Parathyroid adenoma (tissue), 2 donors: ENCODE results near the gene PIGS.

Experiments used
- H2AFZ ChIP-seq: fragments of 300-600 bp; sonication (generic); one replicate; pipeline ENCODE4 v1.7.0; 2017; ENCODE audit warnings: antibody characterized with exemption, mild to moderate bottlenecking
- H3K27ac ChIP-seq: fragments of 300-600 bp; sonication (generic); one replicate; pipeline ENCODE4 v1.7.0; 2017
- H3K27me3 ChIP-seq: fragments of 300-600 bp; sonication (generic); one replicate; pipeline ENCODE4 v1.7.0; 2017; ENCODE audit warnings: low read length; ENCODE audit not compliant: control insufficient read depth, insufficient read depth
- H3K36me3 ChIP-seq: fragments of 300-600 bp; sonication (generic); one replicate; pipeline ENCODE4 v1.7.0; 2017; ENCODE audit warnings: low read length; ENCODE audit not compliant: control insufficient read depth, insufficient read depth
- H3K4me1 ChIP-seq: fragments of 300-600 bp; sonication (generic); one replicate; pipeline ENCODE4 v1.7.0; 2017; ENCODE audit warnings: control low read depth
- H3K4me2 ChIP-seq: fragments of 300-600 bp; sonication (generic); one replicate; pipeline ENCODE4 v1.7.0; 2017; ENCODE audit warnings: low read length
- H3K4me3 ChIP-seq: fragments of 300-600 bp; sonication (generic); one replicate; pipeline ENCODE4 v1.7.0; 2017; ENCODE audit warnings: low read depth, low read length
- H3K79me2 ChIP-seq: fragments of 300-600 bp; sonication (generic); one replicate; pipeline ENCODE4 v1.7.0; 2017; ENCODE audit warnings: control low read depth
- H3K9ac ChIP-seq: fragments of 300-600 bp; sonication (generic); one replicate; pipeline ENCODE4 v1.7.0; 2017; ENCODE audit warnings: mild to moderate bottlenecking
- H3K9me3 ChIP-seq: fragments of 300-600 bp; sonication (generic); one replicate; pipeline ENCODE4 v1.7.0; 2017; ENCODE audit warnings: low read length; ENCODE audit not compliant: control insufficient read depth
- CTCF ChIP-seq: fragments of 300-600 bp; sonication (generic); IDR thresholded peaks from one replicate; pipeline ENCODE4 v1.7.0; 2017; ENCODE audit warnings: antibody characterized with exemption, mild to moderate bottlenecking
- donor health status: primary hyperparathyroidism.

PIGS gene

DNA sequence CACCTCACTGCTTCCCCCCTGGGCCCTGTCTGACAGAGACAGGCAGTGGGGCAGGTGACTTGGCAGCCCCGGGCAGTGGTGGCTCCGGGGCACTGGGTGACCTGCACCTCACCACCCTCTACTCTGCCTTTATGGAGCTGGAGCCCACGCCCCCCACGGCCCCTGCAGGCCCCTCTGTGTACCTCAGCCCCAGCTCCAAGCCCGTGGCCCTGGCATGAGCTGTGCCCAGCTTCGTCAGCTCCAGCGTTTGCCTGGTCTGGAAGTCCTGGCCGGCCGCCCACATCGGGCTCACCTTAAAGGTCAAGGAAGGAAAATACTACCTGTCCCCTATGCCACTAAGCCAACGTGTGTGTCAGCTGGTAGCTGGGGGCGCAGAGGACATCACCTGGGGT is 34.1 kb downstream of the PIGS start:
- no peak for TF ChIP-seq CTCF
- no peak overlapping the region for H3K4me3 ChIP-seq
- H3K36me3 ChIP-seq: no peaks in the 10 kb centered on the region
- no peaks in the 10 kb centered on the region for H3K27me3 ChIP-seq
- no peak overlapping the region for H3K4me2 ChIP-seq
- H3K79me2 ChIP-seq: no peaks in the 10 kb centered on the region
- H3K9me3 ChIP-seq: no peaks in the 10 kb centered on the region
- no peak overlapping the region for H3K9ac ChIP-seq
- H2AFZ ChIP-seq: no peak overlapping the region
- no peak overlapping the region for H3K27ac ChIP-seq
- no peaks in the 10 kb centered on the region for H3K4me1 ChIP-seq

DNA sequence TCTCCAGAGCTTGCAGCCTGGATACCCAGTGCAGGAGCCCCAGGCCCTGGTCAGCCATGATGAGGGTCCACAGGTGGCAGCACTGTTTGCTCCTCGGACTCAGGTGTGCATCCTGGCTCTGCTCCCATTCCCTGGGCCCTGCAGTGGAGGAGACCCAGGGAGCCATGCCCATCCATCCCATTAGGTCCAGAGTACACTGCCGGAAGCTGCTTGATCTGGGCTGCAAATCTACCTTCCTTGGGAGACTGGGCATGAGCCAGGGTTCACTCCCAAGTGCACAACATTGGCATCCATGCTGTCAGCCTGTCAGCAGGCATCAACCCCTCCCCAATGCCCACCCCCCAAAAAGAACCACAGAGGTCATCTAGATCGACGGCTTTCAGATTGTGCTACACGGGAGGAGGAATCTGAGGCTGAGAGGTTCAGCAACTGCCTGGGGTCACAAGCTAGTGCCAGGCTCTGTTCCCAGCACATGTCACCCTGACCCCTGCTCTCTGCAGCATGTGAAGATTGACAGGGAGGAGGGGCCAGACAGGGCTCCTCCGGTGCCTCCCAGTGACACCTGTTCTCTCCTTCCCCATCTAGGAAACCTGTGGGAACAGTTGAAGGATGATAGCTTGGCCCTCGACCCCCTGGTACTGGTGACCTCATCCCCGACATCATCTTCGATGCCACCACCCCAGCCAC is 34.6 kb downstream of the PIGS start:
- Histone ChIP-seq H3K9me3 (no peaks in the 10 kb centered on the region), H3K36me3 (no peaks in the 10 kb centered on the region), H2AFZ (no peak overlapping the region), H3K4me1 (no peaks in the 10 kb centered on the region), H3K27me3 (no peaks in the 10 kb centered on the region), H3K9ac (no peak overlapping the region), H3K27ac (no peak overlapping the region), H3K4me2 (no peak overlapping the region), H3K4me3 (no peak overlapping the region), H3K79me2 (no peaks in the 10 kb centered on the region)
- no peak for TF ChIP-seq CTCF

GRCh38 chr17:28534740-28535375 is 36.5 kb downstream of the PIGS start:
- H3K79me2 ChIP-seq: no peaks in the 10 kb centered on the region
- H3K9ac ChIP-seq: no peak overlapping the region
- no peak for TF ChIP-seq CTCF
- no peak overlapping the region for H3K27ac ChIP-seq
- no peak overlapping the region for H3K4me3 ChIP-seq
- no peaks in the 10 kb centered on the region for H3K36me3 ChIP-seq
- H3K9me3 ChIP-seq: no peaks in the 10 kb centered on the region
- H2AFZ ChIP-seq: no peak overlapping the region
- no peak overlapping the region for H3K4me2 ChIP-seq
- no peaks in the 10 kb centered on the region for H3K4me1 ChIP-seq
- no peaks in the 10 kb centered on the region for H3K27me3 ChIP-seq

DNA sequence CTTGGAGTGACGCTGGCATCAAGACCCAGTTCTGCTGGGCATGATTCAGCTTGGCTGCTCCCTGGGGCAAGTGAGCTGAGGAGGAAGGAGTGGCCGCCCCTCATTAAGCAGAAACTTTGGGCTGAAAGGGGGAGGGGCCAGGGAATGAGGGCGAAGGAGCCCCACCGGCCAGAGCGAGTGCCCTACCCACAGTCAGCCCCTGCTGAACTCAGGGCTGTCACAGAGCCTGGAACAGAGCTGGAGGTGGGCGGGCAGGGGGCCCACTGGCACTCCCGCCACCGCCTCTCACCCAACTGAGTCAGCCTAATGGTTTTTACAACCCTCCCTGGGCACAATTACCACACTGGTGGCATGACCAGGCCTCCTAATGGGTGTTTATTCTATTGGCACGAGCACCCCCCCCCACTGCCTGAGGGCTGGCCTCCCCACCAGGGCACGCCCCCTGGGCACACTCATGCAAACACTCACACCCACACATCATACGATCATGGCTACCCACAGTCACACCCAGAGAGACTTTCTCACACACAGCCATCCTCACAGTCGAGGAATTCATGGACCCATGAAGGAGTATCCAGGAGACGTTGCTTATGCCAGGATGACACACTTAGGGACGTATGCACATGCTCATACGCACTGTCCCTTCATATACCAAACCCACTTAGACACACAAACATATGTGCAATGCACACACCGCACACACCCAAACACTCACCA is 38.1 kb downstream of the PIGS start:
- H3K27ac ChIP-seq: no peak overlapping the region
- no peak for TF ChIP-seq CTCF
- no peaks in the 10 kb centered on the region for H3K79me2 ChIP-seq
- no peak overlapping the region for H3K4me3 ChIP-seq
- H3K4me1 ChIP-seq: no peaks in the 10 kb centered on the region
- H3K36me3 ChIP-seq: no peaks in the 10 kb centered on the region
- H3K9me3 ChIP-seq: no peaks in the 10 kb centered on the region
- H3K4me2 ChIP-seq: no peak overlapping the region
- H3K27me3 ChIP-seq: no peaks in the 10 kb centered on the region
- no peak overlapping the region for H3K9ac ChIP-seq
- no peak overlapping the region for H2AFZ ChIP-seq
